T-cell (primary cell): Measurements from ENCODE around the gene AADAT. TPM values are rescaled to one million over a fixed set of nuclear protein-coding genes. Genes with fewer than 3 reads are reported as not detected.

Experiments
- ATAC-seq, 4 experiments: fragments of 200-7000 bp in 3 of 4; fragments of 150-1000 bp in 1 of 4; cut with Tn5 transposase; replicated peaks in 1 of 4; 1 replicate in 3 of 4; 2 replicates in 1 of 4; pipeline ENCODE4 v1.10.0; 2021; ENCODE audit warnings: moderate library complexity in 3 of 4, mild to moderate bottlenecking in 2 of 4, moderate number of reproducible peaks in 1 of 4
- CTCF ChIA-PET, 2 donors: fragments of 300-600 bp; sonication (Branson Sonifier 250); formaldehyde crosslinking; loops; one replicate each; lab custom pipeline; 2022; ENCODE audit warnings: antibody characterized with exemption in 2 of 2; lab: Charles Lee
- POLR2A ChIA-PET, 2 donors: fragments of 300-600 bp; sonication (Branson Sonifier 250); formaldehyde crosslinking; loops; one replicate each; lab custom pipeline; 2022; ENCODE audit warnings: antibody characterized with exemption in 2 of 2; lab: Charles Lee
- DNase-seq, 35 experiments: peaks; one replicate each; pipeline versions ENCODE4 v3.0.0 to v3.0.0-alpha.2; 2013 to 2023
- H3K27ac ChIP-seq: one replicate; pipeline ENCODE4 v1.5.1; 2013; ENCODE audit warnings: low read length
- H3K27me3 ChIP-seq, 2 experiments: replicated peaks in 1 of 2; 1 replicate in 1 of 2; 2 replicates in 1 of 2; pipeline versions ENCODE4 v1.6.1 to v1.7.0; 2013; ENCODE audit warnings: low read length in 1 of 2, mixed read lengths in 1 of 2; ENCODE audit not compliant: control insufficient read depth in 2 of 2, insufficient read depth in 2 of 2; ENCODE audit errors: extremely low read depth in 1 of 2
- H3K36me3 ChIP-seq, 2 donors: 1 replicate in 1 of 2; 2 replicates in 1 of 2; pipeline versions ENCODE4 v1.6.1 to v1.7.0; 2013; ENCODE audit warnings: low read length in 1 of 2; ENCODE audit not compliant: control insufficient read depth in 2 of 2, insufficient read depth in 1 of 2; ENCODE audit errors: extremely low read depth in 1 of 2
- H3K4me1 ChIP-seq, 2 experiments: 1 replicate in 1 of 2; 2 replicates in 1 of 2; pipeline versions ENCODE4 v1.6.1 to v1.7.0; 2013; ENCODE audit warnings: low read length in 2 of 2, mixed read lengths in 1 of 2; ENCODE audit not compliant: insufficient read depth in 2 of 2, control insufficient read depth in 1 of 2; ENCODE audit errors: extremely low read depth in 1 of 2
- H3K4me3 ChIP-seq, 2 donors: 1 replicate in 1 of 2; 2 replicates in 1 of 2; pipeline versions ENCODE4 v1.5.1 to v1.7.0; 2013; ENCODE audit warnings: mild to moderate bottlenecking in 2 of 2, low read length in 1 of 2, moderate library complexity in 1 of 2; ENCODE audit not compliant: control insufficient read depth in 1 of 2; ENCODE audit errors: extremely low read depth in 1 of 2
- H3K9me3 ChIP-seq: 2 replicates; pipeline ENCODE4 v1.7.0; 2013
- H3K27ac Mint-ChIP-seq, 2 donors: one replicate each; pipeline ENCODE4 v1.8.0; 2020 to 2021; ENCODE audit warnings: mild to moderate bottlenecking in 2 of 2, mixed read lengths in 2 of 2
- H3K27me3 Mint-ChIP-seq, 2 donors: one replicate each; pipeline ENCODE4 v1.8.0; 2021 to 2022; ENCODE audit warnings: mixed read lengths in 2 of 2
- H3K36me3 Mint-ChIP-seq: one replicate; pipeline ENCODE4 v1.8.0; 2021; ENCODE audit warnings: mixed read lengths
- H3K4me1 Mint-ChIP-seq, 3 donors: one replicate each; pipeline ENCODE4 v1.8.0; 2020 to 2022; ENCODE audit warnings: mixed read lengths in 3 of 3, mild to moderate bottlenecking in 1 of 3
- H3K4me3 Mint-ChIP-seq, 3 donors: one replicate each; pipeline ENCODE4 v1.8.0; 2020 to 2022; ENCODE audit warnings: mild to moderate bottlenecking in 3 of 3, mixed read lengths in 3 of 3, moderate library complexity in 3 of 3
- H3K9me3 Mint-ChIP-seq, 3 donors: one replicate each; pipeline ENCODE4 v1.8.0; 2020 to 2022; ENCODE audit warnings: mixed read lengths in 3 of 3
- WGBS: methylation state at CpG from one replicate; pipeline ENCODE4 v1.1.5; 2013; ENCODE audit warnings: missing lambda C conversion rate; ENCODE audit not compliant: insufficient coverage; 5-methylcytosine and 5-hydroxymethylcytosine counted together
- total RNA-seq, 35 experiments: library from RNA in 6 of 35; stranded (reverse) in 6 of 35; fragments of 120-200 nt in 1 of 35; gene quantifications; one replicate each; pipeline versions ENCODE4 v1.2.1 to v1.2.4 and lab custom pipeline; 2013 to 2026

AADAT gene
- total RNA-seq, 5 donors from 2014 or later (not counting 1 experiment from before 2014, with no cell fraction given) = not detected

DNA sequence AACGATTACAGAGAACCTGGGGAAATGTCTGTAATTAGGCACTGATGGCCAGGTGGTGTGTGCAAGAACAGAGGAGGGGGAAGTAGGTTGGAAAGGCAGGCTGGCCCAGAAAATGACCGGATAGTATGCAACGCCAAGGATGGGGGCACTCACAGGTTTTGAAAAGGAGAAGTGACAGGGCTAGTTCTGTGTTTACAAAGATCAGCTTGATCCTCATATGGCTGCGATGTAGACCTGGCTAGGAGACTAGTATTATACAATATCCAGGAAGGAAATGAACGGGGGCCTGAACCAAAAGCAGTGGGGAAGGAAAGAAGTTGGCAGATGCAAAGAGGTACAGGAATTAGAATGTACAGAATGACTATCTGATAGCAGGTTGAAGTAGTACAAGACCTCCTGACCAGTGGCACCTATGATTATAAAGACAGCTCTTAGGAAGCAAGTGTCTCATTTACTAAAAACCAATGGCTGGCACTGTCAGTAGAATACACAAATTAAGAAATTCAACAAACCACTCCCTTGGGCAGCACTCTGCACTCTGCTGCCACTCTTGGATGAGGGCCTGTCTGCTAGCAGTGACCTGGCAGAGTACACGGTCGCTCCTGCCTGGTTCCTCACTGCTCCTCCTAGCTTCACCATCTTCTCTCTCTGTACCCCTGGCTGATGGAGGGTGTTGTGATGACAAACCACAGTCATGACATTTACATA, 77.7 kb downstream of the AADAT start:
- no peak overlapping the region for H3K27ac Mint-ChIP-seq
- no peak for ATAC-seq
- no peak overlapping the region for H3K27ac ChIP-seq

More for the DNA sequence above, 77.7 kb downstream of the AADAT start:
- DNase-seq = no peak
- Histone ChIP-seq H3K4me1 (no peaks in the 10 kb centered on the region), H3K36me3 (no peaks in the 10 kb centered on the region), H3K4me3 (no peak overlapping the region), H3K9me3 (no peaks in the 10 kb centered on the region), H3K27me3 (peaks cover 0 to 4% of the 10 kb centered on the region in 2 experiments)
- CTCF ChIA-PET = no interaction called here
- POLR2A ChIA-PET = no interaction called here
- peaks cover 6 to 10% (median 9%) of the 10 kb centered on the region in 3 donors for H3K4me1 Mint-ChIP-seq
- peaks cover 3% of the 10 kb centered on the region in 2 donors for H3K27me3 Mint-ChIP-seq
- H3K36me3 Mint-ChIP-seq = no peaks in the 10 kb centered on the region
- peaks cover 0 to 4% (median 0%) of the 10 kb centered on the region in 3 donors for H3K9me3 Mint-ChIP-seq
- WGBS = 22% methylated on average over 3 of the region's 7 CpGs
- H3K4me3 Mint-ChIP-seq = no peak overlapping the region

Other genes with a start within 250 kb of the AADAT start
- gene MFAP3L, start 63.6 kb downstream of the AADAT start, total RNA-seq = 1 to 10 TPM in 2 of 5 donors, under 1 TPM in 3; 0.75 to 1.7 (median 0.90) TPM